Measurements from ENCODE around the gene KRT84. TPM values are rescaled to one million over a fixed set of nuclear protein-coding genes. Genes with fewer than 3 reads are reported as not detected.

Gene KRT84
- not detected for total RNA-seq

DNA sequence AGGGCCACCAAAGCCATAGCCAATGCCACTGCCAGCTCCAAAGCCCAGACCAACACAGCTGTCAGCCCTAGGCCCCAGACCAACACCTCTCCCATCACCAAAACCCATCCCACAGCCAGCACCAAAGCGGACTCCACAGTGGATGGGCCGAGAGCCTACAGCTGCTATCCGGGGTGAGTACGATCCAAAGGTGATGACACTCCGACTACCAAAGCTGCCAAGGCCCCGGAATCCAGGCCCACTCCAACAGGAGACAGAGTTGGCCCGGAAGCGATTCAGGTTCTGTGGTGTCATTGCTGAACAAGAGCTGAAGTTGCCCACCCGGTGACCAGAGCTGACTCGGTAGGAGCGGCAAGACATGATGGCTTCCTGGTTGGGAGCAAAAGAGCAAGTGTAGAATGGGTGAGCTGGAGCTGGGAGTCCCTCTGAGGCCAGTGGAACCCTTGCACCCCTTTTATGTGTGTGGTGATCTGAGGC is at the start of gene KRT84:
KRT84 (minus strand) TSS at position 427 of the 477 bp plus-strand sequence; CDS start at position 360, 67 bp downstream.
- Histone ChIP-seq H3K4me1 (no peaks in the 10 kb centered on the region), H3K36me3 (no peaks in the 10 kb centered on the region), H3K4me3 (replicated peaks in 1 of 3) (no peak within 1 kb of the TSS), H3K9me3 (no peaks in the 10 kb centered on the region), H3K27ac (no peak within 1 kb of the TSS), H3K27me3 (no peaks in the 10 kb centered on the region)
- intact Hi-C loops (cut with DNase I), result no loop called here
- TF ChIP-seq POLR2A (IDR thresholded peaks at IDR 0.05), result no peak
- TF ChIP-seq, protein P1, sequence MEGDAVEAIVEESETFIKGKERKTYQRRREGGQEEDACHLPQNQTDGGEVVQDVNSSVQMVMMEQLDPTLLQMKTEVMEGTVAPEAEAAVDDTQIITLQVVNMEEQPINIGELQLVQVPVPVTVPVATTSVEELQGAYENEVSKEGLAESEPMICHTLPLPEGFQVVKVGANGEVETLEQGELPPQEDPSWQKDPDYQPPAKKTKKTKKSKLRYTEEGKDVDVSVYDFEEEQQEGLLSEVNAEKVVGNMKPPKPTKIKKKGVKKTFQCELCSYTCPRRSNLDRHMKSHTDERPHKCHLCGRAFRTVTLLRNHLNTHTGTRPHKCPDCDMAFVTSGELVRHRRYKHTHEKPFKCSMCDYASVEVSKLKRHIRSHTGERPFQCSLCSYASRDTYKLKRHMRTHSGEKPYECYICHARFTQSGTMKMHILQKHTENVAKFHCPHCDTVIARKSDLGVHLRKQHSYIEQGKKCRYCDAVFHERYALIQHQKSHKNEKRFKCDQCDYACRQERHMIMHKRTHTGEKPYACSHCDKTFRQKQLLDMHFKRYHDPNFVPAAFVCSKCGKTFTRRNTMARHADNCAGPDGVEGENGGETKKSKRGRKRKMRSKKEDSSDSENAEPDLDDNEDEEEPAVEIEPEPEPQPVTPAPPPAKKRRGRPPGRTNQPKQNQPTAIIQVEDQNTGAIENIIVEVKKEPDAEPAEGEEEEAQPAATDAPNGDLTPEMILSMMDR (IDR thresholded peaks at IDR 0.05), result no peak
- 95 to 99% methylated on average over 10 to 11 of the region's 11 CpGs for WGBS, 2 donors
- no peak for DNase-seq

GRCh38 chr12:52434760-52435530 is 49.5 kb upstream of the KRT84 start:
- no peak for DNase-seq
- WGBS, 2 donors, result 92 to 95% methylated on average over 6 of the region's 6 CpGs
- Histone ChIP-seq H3K27me3 (no peaks in the 10 kb centered on the region), H3K27ac (no peak overlapping the region), H3K4me1 (no peaks in the 10 kb centered on the region), H3K9me3 (no peaks in the 10 kb centered on the region), H3K4me3 (replicated peaks in 1 of 3) (no peak overlapping the region), H3K36me3 (no peaks in the 10 kb centered on the region)
- TF ChIP-seq, protein P1 (IDR thresholded peaks at IDR 0.05), result no peak
- TF ChIP-seq POLR2A (IDR thresholded peaks at IDR 0.05), result no peak
- intact Hi-C loops (cut with DNase I), result no loop called here

DNA sequence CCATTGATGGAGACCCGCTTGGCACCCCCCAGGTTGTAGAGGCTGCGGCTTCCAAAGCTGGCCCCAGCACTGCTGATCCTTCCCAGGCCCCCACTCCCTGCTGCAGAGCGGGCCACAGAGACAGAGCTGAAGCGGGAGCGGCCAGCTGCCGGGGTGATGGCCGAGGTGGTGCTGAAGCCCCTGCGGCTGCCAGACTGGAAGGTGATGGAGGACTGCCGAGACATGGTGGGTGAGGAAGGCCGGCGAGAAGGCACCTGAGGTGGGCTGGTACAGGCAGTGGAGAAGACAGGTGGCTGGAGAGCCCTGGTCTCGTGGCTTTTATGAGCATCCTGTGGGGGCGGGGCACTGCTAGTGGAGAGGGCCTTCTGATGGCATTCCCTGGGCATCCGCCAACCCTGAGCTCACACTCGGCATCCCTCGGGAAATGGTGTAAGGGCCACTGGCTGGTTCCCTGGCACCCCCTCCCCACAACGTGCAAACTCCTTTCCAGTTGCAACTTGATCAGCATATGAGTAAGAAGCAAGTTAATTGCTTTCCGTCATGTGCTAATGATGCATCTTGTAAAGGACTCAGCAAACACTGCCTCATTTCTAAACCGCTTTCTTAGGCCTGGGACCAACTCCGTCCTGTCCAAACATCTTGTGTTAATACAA is 48.8 kb upstream of the KRT84 start, which contains the start of gene KRT75:
KRT75 (minus strand) TSS at position 291 of the 653 bp plus-strand sequence; CDS start at position 224, 67 bp downstream.
- Histone ChIP-seq H3K4me3 (replicated peaks in 1 of 3) (no peak within 1 kb of the TSS), H3K4me1 (no peaks in the 10 kb centered on the region), H3K27ac (no peak within 1 kb of the TSS), H3K36me3 (no peaks in the 10 kb centered on the region), H3K9me3 (no peaks in the 10 kb centered on the region), H3K27me3 (no peaks in the 10 kb centered on the region)
- 68 to 87% methylated on average over 12 to 20 of the region's 20 CpGs for WGBS, 2 donors
- no peak for DNase-seq
- TF ChIP-seq POLR2A (IDR thresholded peaks at IDR 0.05), result no peak
- TF ChIP-seq, protein P1 (IDR thresholded peaks at IDR 0.05), result no peak
- intact Hi-C loops (cut with DNase I), result no loop called here

DNA sequence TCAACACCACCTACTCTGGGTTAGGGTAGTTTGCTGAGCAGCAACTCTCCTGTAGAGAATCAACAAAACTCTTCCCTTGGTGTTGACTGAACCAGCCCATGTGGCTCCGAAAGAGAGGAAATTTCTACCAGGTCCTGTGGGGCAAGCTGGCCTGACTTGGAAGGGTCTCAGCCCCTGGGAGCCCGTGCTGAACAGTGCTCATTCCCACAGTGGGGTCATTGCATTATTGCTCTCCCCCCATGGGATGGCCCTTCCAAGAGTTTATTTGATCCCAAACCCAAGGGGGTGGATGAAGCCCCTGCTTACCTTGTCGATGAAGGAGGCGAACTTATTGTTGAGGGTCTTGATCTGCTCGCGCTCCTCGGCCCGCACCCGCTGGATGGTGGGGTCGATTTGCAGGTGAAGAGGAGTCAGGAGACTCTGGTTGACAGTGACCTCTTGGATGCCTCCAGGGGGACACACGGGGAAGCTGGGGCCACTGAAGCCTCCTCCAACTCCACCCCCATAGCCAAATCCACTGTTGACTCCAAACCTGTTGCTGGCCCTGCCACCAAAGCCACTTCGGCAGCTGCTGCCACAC is 48.1 kb upstream of the KRT84 start:
- Histone ChIP-seq H3K4me1 (no peaks in the 10 kb centered on the region), H3K4me3 (replicated peaks in 1 of 3) (no peak overlapping the region), H3K36me3 (no peaks in the 10 kb centered on the region), H3K9me3 (no peaks in the 10 kb centered on the region), H3K27me3 (no peaks in the 10 kb centered on the region), H3K27ac (no peak overlapping the region)
- intact Hi-C loops (cut with DNase I), result no loop called here
- DNase-seq, result no peak
- TF ChIP-seq, protein P1 (IDR thresholded peaks at IDR 0.05), result no peak
- TF ChIP-seq POLR2A (IDR thresholded peaks at IDR 0.05), result no peak
- 81 to 87% methylated on average over 3 to 12 of the region's 12 CpGs for WGBS, 2 donors
